A172 (cell line): ENCODE data around the gene STX1B. TPM values are rescaled to one million over a fixed set of nuclear protein-coding genes. Genes with fewer than 3 reads are reported as not detected.
"Not testable (repeated sequence)": the region's sequence is repeated elsewhere in the genome, so short reads cannot be mapped to it uniquely, and the experiment has no call there.

Experiments used
- DNase-seq: peaks from one replicate; pipeline ENCODE4 v3.0.0-alpha.2; 2015; ENCODE audit warnings: low spot score
- total RNA-seq: library from RNA; depleted of rRNA; stranded (reverse); fragments of >200 nt; shearing (Covaris generic); gene quantifications from 2 replicates; pipeline ENCODE4 v1.2.3, GENCODE V29; 2014; rRNA removed

STX1B gene
- total RNA-seq: 0.26 and 3.5 TPM in 2 replicates

DNA sequence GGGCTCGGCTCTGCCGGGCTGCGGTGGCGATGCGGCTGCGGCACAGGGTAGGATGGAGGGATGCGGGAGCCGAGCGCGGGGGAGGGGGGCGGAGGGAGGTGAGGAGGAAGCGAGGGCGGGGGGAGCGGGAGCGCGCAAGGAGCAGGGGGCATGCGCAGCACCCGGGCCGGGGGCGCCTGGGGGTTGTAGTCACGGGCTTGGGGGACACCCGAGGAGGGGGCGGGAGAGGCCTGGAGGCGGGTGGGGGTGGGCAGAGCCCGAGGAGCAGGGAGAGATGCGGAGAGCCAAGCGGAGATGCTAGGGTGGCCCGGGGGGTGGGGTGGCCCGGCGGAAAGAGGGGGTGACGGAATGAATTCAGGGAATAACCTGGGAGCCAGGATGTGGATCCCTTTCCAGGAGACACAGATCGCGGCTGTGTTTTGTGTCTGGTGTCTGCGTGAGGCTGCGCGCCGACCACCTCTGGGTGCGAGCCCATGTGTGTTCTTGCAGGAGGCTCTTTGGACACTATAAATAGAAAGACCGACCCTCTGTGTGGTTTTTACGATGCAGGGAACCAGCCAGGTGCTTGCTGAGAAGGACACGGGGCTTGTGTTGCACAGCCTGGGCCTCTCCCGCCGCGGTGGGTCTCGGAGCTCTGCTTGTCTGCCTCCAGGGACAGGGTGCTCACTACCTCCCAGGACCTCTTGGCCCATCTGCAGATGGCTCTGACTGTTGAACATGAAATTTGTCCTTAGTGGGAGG, at the start of gene STX1B:
Gene STX1B, minus strand, starts transcription at position 54 of the 741 bp plus-strand sequence. CDS start 242 bp downstream, outside the sequence.
- DNase-seq: no peak

DNA sequence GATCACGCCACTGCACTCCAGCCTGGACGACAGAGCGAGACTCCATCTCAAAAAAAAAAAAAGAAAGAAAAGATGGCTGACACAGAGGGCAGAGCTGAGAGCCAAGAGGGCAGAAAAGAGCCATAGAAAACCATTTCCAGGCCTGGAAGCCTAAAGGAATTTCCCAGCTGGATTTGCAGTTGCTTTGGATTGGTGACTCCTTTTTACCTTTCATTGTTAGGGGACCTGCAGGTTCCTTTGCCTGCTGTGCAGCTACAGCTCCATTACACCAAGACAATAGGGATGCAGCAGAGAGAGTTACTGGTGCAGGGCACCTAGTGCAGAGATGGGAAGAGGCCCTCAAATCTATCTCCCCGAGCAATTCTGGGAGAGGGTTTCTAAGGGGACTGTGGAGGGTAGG, 45.2 kb upstream of the STX1B start:
- DNase-seq: no peak

DNA sequence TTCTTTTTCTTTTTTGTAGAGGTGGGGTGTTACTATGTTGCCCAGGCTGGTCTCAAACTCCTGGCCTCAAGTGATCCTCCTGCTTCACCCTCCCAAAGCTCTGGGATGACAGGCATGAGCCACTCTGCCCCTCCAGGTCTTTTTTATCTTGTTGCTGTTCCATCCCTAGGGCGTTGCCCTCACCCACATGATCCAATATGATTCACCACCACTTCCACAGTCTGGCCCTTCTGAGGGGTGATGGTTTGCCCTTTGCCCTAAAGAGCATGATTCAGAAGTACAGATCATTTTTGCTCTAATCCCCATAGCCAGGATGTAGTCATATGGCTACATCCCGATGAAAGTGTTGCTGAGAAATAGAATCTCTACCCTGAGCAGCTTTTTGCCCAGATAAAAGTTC, 41.7 kb upstream of the STX1B start:
- peak; percentile 98 for DNase-seq

DNA sequence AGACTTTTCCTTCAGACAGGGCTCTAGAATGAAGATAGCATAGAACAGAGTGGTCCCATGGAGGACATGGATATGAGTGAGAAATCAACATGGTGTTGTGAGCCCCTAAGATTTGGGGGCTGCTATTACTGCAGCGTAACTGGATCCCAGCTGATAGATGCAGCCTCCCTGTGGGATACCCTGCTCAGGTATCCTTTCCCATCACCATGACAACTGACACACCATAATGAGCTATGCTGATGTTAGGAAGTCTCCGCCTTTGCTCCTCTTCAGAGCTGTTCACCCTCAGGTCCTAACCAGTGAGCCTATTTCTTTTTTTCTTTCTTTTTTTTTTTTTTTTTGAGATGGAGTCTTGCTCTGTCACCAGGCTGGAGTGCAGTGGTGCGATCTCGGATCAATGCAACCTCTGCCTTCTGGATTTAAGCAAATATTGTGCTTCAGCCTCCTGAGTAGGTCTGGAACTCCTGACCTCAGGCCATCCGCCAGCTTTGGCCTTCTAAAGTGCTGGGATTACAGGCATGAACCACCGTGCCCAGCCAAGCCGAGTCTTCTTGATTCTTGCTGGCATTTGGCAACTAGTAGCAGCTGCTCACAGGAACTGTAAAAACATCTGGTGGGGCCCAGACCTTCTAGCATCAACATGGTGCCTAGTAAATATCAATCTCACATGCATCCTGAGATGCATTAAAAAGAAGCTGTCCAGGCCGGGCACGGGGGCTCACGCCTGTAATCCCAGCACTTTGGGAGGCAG, 40.0 kb upstream of the STX1B start:
- DNase-seq: no peak

DNA sequence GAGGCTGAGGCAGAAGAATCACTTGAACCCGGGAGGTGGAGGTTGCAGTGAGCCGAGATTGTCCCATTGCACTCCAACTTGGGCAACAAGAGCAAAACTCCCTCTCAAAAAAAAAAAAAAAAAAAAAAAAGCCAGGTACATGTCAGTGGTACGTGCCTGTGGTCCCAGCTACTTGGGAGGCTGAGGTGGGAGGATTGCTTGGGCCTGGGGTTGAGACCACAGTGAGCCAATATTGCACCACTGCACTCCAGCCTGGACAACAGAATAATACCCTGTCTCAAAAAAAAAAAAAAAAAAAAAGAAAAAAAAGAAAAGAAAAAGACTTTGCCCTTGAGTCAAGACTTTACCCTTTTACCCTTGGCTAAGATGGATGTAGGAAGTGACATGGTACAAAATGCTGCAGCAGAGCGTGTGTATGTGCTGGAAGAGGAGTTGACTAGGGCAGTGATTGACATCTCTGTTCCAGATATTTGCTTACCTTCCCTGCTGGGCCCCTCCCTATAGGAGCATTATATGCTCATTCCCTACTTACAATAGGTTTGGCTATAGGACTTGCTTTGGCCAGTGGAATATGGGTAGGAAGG, 33.6 kb upstream of the STX1B start:
- DNase-seq: no peak

DNA sequence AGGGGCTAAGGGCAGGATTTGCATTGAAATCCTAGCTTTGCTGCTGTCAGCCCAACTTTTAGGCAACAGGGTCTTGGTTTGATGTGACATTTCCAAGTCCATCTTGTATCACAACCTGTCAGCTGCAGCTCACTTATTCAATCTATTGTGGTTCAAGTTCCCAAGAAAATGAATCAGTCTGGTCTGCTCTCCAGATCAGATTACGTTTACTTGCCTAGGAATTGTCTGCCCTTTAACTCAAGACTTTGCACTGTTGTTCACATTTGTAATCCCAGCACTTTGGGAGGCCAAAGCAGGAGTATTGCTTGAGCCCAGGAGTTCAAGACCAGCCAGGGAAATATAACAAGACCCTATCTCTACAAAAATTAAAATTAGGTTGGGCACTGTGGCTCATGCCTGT, 32.9 kb upstream of the STX1B start:
- no peak for DNase-seq

DNA sequence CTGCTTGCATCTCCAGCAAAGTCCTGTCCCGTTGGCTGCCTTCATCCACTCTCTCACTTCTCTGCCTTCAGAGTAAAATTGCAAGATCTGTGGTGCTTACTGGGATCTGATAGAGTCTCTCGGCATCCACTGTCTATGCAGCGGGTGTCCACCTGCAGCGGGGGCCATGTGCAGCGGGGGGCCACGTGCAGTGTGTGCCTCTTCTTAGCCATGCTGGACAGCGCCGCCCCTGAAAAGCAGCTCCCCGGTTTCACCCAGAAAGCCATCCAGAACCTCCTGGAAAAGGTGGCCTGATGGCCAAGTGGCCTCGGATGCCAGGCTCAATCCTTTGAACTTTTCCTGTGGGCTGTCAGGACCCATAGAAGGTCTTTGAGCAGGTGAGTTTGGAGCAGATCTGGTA, 32.4 kb upstream of the STX1B start:
- DNase-seq: no peak

DNA sequence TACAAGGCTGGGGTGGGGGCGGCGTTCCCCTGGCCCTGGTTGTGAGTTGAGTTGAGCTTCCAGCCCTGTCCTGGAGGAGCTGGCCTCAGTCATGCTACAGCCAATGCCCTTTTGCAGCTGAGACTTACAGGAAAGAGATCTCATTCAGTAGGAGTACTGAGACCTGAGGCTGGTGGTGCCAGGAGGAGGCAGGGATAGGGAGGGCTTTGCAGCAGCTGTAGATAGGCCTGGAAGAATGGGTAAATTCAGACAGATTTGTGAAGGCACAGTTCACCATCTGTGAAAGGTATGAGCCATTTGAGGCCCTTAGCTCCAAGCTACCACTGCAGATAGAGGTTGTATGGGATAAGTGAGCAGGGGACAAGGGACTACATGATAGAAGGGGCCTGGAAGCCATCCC, 28.6 kb upstream of the STX1B start:
- DNase-seq: no peak

DNA sequence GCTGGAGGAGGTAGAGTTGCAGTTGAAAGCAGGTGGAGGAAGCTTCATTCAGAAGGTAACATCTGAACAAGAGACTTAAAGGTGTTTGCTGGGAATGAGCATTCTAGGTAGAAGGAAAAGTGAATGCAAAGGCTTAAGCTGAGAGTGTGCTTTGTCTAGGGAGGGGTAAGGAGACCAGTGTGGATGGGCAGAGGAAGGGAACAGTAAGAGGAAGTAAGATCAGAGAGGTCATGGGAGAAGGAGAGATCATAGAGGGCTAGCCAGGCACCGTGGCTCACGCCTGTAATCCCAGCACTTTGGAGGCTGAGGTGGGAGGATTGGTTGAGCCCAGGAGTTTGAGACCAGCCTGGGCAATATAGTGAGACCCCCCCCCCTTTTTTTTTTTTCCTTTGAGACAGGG, 26.3 kb upstream of the STX1B start:
- no peak for DNase-seq

DNA sequence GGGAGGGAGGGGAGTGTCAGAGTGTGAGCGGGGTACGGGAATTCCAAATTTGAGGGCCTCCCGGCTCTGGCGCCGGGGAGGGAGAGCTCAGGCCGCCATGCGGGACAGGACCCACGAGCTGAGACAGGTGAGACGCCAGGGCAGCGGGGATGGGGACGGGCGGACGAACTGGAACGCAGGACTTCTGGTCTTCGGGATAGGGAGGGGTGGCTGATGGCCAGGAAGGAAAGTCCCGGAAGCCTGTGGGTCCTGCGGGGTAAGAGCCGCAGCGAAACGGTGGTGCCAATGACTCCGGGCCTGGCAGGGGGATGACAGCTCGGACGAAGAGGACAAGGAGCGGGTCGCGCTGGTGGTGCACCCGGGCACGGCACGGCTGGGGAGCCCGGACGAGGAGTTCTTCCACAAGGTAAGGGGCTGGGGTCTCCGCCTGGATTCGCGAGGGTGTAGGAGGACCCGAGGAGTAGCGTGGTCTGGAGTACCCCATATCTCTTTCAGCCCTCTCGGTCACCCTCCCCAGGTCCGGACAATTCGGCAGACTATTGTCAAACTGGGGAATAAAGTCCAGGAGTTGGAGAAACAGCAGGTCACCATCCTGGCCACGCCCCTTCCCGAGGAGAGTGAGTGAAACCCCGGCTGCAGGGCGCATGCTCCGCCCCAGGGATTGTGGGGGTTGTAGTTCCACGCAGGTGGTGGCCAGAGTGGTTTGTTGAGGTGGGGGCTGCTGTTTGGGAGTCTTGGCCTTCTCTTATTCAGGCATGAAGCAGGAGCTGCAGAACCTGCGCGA, 23.5 kb upstream of the STX1B start:
- peak; percentile 88 for DNase-seq

DNA sequence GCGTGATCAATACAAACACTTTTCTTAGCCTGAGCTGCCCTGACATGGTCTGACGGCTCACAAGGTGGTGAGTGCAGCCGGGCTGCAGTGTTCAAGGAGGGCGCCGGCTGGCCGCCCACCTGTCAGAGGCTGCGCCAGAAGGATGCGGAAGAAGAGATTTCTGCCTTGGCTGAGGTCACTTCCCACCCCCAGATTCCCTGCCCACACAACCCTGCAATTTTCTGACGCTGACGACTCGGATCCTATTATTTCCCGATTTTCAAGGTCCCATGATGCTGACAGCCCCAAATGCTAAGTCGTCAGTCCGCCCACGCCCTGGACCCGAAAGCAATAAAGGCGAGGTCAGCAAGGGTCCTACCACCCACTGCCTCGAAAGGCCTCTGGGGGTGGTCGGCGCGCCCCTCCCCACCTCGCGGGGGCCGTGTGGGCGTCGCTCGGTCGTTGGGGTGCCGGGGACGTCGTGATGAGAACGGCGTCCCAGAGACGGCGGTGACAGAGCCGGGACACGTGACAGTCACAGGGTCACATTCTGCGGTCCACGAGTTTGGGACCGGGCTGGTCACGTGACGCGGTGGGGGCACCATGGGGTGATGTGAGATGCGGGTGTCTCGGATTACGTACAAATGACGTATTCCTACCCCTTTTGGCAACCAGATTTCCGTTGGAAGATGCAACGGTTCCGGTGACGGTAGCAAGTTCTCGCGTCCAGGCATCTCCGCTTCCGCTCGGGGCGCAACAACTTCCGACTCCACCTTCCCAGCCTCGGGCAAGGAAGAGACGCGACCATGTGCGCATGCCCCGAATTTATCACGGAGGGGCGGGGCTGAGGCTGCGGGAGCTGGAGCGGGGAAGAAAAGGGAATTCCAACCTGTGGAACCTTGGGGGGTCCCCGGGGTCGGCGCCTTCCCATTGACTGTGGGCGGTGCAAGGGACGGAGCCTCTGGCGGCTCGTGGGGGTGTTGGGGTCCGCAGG, 22.6 kb upstream of the STX1B start, which contains the start of gene STX4:
Gene STX4, plus strand, starts transcription at position 823 of the 973 bp plus-strand sequence. CDS start 248 bp downstream, outside the sequence.
- peak; percentile 98 for DNase-seq

DNA sequence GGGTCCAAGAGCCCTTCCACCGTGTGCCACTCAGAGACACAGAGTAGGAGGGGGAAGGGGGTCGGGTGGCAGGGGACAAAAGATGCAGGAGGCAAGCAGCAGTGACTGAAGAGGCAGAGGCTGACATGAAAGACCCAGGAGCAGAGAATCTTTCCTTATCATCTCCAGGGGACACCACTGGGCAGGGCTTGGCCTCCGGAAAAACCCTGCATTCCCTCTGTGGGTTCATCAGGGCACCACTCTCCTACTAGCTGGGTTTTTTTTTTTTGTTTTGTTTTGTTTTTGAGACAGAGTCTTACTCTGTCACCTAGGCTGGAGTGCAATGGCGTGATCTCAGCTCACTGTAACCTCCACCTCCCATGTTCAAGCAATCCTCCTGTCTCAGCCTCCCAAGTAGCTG, 20.8 kb upstream of the STX1B start:
- no peak for DNase-seq

DNA sequence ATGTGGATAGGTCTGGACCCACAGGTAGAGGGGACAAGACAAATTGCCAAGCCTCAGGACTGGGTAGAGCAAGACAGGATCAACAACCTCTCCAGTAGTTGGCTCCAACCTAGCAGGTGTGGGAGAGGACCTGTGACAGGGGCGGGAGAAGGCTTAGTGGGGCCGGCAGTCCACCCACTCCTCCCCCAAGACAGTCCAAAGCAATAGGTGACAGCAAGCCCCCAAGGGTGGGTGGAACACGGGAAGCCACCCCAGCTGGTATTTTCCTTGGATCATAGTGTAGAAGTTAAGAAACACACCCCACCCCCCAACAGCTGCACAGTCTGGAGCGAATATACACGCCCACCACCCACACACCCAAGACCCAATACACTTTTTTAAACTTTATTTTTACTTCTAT, 18.8 kb upstream of the STX1B start:
- DNase-seq: no peak

DNA sequence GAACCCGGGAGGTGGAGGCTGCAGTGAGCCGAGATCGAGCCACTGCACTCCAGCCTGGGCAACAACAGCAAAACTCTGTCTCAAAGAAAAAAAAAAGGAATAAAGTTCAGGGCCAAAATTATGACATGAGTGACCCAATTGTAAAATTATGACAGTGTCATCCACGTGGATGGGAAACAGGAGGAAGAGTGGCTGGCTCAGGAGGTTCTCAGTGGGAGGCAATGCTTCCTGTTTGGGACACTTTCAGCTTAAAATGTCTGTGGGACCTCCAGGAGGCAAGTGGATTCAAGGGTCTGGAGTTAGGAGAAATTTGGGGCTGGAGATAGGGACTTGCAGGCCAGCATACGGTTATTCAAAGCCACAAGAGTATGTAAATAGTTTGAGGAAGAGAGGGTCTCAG, 14.9 kb upstream of the STX1B start:
- DNase-seq: no peak

DNA sequence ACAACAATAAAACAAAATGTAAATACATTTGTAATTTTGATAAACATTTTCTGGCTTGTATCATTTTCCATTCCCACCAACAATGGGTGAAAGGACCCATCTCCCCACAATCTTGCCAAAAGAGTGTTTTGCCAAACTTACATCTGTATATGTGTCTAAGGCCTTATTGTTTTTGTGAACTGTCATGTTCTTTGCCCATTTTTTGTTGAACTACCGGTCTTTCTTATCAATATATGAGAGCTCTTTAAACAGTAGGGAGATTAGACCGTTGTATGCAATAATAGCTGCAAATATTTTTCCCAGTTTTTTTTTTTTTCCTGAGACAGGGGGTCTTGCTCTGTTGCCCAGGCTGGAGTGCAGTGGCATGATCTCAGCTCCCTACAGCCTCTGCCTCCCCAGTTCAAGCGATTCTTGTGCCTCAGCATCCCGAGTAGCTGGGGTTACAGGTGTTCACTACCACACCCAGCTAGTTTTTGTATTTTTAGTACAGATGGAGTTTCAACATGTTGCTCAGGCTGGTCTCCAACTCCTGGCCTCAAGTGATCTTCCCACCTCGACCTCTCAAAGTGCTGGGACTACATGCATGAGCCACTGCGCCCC, 13.3 kb upstream of the STX1B start:
- DNase-seq: no peak

DNA sequence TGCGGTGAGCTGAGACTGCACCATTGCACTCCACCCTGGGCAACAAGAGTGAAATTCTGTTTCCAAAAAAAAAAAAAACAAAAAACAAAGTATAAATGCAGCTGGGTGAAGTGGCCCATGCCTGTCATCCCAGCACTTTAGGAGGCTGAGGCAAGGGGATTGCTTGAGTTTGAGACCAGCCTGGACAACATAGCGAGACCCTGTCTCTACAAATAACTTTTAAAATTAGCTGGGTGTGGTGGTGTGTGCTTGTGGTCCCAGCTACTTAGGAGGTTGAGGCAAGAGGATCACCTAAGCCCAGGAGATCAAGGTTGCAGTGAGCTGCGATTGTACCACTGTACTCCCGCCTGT, 12.8 kb upstream of the STX1B start:
- DNase-seq: no peak

DNA sequence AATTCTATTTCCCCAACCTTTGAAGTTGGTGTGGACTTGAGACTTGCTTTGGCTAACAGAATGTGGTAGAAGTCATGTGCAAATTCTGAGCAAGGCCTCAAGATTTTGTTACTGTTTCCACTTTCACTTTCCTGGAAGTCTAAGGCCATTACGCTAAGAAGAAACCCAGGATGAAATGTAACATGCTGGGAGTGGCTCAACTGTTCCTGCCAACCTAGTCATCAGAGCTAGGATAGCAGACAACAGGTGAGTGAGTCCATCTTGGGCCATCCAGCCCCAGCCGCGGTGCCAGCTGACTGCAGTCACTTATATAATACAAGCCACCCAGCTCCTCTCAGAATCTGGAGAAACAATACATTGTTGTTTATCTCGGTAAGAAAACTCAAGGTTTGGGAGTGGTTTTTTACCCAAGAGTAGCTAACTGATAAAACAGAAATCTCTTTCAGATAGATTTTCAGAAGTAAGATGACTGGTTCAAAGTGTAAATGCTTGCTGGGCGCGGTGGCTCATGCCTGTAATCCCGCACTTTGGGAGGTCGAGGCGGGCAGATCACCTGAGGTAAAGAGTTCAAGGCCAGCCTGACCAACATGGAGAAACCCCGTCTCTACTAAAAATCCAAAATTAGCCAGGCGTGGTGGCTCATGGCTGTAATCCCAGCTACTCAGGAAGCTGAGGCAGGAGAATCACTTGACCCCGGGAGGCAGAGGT, 12.3 kb upstream of the STX1B start:
- DNase-seq: no peak

DNA sequence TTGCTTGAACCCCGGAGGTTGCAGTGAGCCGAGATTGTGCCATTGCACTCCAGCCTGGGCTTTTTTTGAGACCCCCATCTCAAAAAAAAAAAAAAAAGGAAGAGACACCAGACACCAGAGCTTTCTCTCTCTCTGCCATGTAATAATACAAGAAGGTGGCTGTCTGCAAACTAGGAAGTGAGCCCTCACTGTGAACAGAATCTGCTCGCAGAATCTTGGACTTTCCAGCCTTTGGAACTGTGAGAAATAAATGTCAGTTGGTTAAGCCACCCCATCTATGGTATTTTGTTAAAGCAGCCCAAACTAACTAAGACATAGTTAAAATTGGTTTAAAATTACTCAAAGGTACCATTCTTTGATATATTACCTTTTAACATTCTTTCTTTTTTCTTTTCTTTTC, 10.1 kb upstream of the STX1B start:
- DNase-seq: no peak

DNA sequence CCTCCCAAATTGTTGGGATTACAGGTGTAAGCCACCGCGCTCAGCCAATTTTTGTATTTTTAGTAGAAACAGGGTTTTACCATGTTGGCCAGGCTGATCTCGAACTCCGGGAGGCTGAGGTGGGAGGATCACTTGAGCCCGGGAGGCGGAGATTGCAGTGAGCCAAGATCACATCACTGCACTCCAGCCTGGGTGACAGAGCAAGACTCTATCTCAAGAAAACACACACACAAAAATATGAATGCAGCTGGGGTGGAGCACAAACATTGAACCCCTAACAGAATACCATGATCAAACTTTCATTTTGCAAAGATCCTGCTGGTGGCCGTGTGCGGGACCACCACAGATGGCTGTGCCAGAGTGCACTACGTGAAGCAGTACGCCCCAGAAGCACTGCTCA, 7.3 kb upstream of the STX1B start:
- not testable (repeated sequence) for DNase-seq

DNA sequence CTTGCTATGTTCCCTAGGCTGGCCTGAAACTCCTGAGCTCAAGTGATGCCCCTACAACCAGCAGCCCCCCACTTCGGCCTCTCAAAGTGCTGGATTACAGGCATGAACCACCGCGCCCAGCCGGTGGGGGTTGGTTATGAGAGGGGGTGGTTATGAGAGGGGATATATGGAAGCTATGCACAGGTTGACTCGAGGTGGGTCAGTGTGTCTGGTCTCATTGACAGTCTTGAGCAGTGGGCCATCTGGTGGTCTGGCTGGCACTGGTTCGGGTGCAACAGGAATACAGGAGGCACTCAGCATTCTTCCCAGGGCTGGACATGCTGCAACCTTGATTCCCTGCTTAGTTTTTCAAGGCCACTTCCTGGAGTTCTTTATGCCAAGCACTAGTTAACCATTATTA, 5.6 kb upstream of the STX1B start:
- no peak for DNase-seq
